Muscle of arm (tissue), 12 donors: Measurements from ENCODE around the gene P2RY14. TPM values are rescaled to one million over a fixed set of nuclear protein-coding genes. Genes with fewer than 3 reads are reported as not detected.

Experiments used
- DNase-seq: peaks from one replicate; pipeline ENCODE4 v3.0.0-alpha.2; 2013
- polyA plus RNA-seq, 12 donors: library from polyadenylated mRNA; unstranded; fragments of 120-200 nt; gene quantifications; one replicate each; pipeline ENCODE4 v1.2.1, GENCODE V29; 2013; ENCODE audit not compliant: insufficient read length in 12 of 12

Gene P2RY14
- polyA plus RNA-seq, 12 donors = 0.83 to 5.2 (median 1.4) TPM; not detected in 1

DNA sequence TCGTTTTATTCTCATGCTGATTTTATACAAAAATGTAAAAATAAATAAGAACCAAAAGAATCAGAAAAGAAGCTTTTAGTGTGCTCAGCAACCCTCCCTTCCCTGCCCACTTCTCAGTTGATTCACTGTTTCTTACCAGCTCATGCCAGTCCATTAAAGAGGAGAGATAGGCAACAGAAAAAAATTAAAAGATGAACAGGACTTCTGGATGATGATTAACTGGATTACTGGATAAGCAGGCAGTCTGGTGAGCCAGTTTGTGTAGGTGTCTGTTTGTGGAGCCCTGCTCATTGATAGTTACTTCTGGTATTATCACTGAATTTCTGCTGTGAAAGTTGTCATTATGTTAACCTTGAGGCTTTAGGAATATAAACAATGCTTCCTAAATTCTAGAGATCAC lies 60.2 kb downstream of the P2RY14 start:
- DNase-seq = no peak

GRCh38 chr3:151216641-151217607 lies 61.4 kb downstream of the P2RY14 start:
- DNase-seq = no peak

DNA sequence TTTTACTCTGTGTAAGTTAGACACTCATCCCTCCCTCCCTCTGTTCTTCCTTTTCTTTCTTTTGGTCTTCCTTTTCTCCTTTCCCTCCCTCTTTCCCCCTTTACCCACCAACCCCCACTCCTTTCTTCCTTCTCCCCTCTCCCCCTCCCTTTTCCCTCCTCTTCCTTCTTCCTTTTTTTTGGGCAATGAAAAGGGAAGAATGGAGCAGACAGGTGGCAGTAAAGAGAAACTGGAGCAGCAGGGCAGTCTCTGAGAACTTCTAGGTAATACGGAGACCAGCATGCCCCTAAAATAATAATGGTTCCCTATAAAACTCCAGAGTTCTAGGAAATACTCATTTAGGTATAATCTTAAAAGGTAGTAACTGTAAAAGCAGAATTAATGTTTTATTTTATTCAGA lies 63.9 kb downstream of the P2RY14 start:
- DNase-seq = no peak

DNA sequence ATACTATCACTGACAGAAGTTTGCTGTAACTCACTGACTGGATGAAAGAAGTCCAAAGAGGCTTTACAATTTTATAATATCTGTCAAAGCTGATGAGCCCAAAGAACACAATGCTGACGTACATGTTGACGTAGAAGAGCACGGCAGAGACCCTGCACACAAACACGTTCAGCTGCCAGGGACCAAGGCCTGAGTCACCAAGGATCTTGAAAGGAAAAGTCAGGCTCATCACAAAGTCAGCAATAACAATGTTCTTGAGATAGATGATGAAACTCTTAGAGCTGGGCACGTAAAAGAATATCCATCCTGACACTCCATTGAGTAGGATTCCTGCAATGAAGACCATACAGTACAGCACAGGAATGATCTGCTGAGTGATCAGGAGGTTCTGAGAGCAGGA lies 64.5 kb downstream of the P2RY14 start:
- no peak for DNase-seq

GRCh38 chr3:151213151-151213550 lies 65.2 kb downstream of the P2RY14 start:
- DNase-seq = no peak

- no peak for DNase-seq
Measured at GRCh38 chr3:151210676-151211381, 67.5 kb downstream of the P2RY14 start.

- DNase-seq = no peak
Measured at GRCh38 chr3:151209654-151210053, 68.7 kb downstream of the P2RY14 start.

DNA sequence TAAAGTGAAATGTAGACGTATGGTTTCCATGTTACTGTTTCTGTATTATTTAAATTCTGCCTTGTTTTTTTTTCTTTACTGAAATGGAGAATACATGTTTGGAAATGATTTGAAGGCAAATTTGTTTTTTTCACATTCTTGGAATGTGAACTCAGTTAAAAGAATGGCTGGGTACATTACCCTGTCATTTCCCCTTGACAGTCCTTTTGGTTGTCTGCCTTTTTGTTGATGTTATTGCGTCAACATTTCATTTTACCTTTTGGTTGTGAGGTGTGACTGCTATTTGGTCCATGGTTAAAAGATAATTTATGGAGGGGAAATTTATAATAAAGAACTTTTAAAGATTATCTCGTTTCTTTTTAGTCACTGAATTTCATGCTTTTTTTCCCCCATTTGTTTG lies 72.1 kb downstream of the P2RY14 start:
- DNase-seq = no peak

GRCh38 chr3:151205482-151205881 lies 72.9 kb downstream of the P2RY14 start:
- no peak for DNase-seq

GRCh38 chr3:151204530-151205402 lies 73.6 kb downstream of the P2RY14 start:
- DNase-seq = no peak

- no peak for DNase-seq
Measured at GRCh38 chr3:151203051-151203420, 75.3 kb downstream of the P2RY14 start, which contains the start of gene GPR171. Gene GPR171 (minus strand): TSS chr3:151203216. CDS start chr3:151199386, 3,830 bp downstream.

GRCh38 chr3:151201051-151201730 lies 77.2 kb downstream of the P2RY14 start:
- no peak for DNase-seq

GRCh38 chr3:151200586-151200985 lies 77.8 kb downstream of the P2RY14 start:
- DNase-seq = no peak

DNA sequence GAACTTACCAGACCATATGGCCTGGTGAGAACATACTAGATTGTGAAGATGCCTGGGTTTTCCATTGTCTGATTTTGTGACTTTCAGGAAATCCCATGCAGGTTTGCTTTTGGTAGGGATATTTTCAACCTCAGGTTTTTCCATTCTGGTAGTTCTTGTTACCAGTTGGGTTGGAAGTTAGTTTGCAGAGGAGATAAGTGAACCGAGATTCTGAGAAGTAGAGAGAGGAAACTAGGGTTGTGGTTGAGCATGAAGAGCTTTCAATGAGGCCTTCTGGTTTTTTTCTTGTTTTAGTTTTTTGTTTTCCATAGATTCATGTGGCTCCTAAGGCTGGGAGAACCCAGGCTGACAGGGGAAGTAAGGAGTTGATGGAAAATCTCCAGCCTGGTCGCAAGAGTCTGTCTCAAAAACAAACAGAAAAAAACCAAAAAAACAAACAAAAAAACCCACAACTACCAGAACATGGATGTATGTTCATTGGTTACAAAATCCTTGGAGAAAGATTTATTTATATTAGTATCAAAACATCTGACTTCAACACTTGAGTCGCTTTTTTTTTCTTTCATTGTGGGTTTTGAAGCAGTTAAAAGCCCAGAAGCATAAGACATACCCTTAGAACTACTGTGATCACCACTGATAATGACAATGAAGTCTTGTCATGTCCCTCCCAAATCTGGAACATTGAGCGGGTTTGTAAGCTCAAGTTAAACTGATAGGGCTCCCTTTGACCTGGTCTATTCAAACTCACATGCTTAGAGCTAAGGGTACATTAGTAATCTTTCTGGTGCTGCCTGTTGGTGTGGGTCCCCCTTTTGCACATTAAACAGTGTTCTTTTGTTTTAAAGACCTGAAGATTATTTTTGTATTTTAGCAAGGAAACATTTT lies 78.5 kb downstream of the P2RY14 start:
- no peak for DNase-seq

- DNase-seq = no peak
Measured at GRCh38 chr3:151198849-151199248, 79.5 kb downstream of the P2RY14 start.

- DNase-seq = no peak
Measured at GRCh38 chr3:151197981-151198767, 80.2 kb downstream of the P2RY14 start.

- no peak for DNase-seq
Measured at GRCh38 chr3:151197228-151197627, 81.1 kb downstream of the P2RY14 start.

GRCh38 chr3:151196434-151196833 lies 81.9 kb downstream of the P2RY14 start:
- no peak for DNase-seq

DNA sequence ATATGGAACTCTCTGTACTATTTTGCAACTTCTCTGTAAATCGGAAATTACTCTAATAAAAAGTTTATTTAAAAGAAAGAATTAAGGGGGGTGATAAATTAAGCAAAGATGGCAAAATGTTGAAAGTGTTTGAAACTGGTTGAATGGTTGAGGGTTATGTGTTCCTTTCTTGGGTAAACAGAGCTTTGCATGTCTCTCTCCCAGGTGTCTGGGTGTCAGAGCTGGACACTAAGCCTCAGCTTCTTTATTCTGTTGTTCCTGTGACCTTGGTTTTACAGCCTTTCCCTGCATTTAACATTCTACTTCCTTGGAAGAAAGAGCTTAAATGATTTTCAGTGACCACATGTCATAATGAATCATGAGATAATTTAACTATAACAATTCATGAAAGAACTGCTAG lies 82.5 kb downstream of the P2RY14 start:
- no peak for DNase-seq
